ENCODE results near the gene SRGAP2C.
A peak's percentile ranks its signal among the peaks of the same experiment; 100 is the strongest.
"Not testable (repeated sequence)": the region's sequence is repeated elsewhere in the genome, so short reads cannot be mapped to it uniquely, and the experiment has no call there.

SRGAP2C gene

DNA sequence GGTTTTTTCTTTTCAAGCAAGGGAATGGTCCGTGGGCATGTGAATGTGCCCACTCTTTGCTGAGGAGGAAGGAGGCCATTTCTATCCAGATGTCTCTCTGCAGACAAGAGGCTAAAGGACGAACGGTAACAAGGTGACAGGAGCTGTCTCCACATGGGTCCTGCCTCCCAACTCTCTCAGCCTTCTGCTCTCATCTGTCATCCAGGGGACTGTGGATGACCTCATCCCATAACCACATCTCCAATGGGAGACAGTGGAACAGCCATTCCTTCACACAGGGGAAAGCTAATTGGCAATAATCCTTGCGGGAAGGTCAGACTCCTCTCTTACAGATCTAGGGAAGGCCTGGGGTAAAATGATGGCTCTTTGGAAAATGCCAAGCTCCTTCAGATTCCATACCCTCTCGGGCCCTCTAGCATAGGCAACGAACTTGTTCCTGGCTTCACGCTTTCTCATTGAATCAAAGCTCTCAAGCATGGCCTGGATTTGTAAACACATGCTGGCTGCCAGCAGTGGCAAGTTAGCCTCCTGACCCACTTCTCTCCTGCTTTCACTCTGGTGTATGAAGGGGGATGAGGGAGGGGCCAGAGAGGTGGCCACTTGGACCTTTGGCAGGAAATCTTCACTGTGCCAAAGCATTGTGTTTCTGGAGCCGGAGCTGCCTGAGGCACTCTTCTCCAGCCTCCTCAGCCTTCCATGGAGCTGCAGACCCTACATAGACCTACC is 201.0 kb downstream of the SRGAP2C start:
- not testable (repeated sequence) for DNase-seq

GRCh38 chr1:121386319-121386948 is 201.7 kb downstream of the SRGAP2C start:
- not testable (repeated sequence) for DNase-seq

DNA sequence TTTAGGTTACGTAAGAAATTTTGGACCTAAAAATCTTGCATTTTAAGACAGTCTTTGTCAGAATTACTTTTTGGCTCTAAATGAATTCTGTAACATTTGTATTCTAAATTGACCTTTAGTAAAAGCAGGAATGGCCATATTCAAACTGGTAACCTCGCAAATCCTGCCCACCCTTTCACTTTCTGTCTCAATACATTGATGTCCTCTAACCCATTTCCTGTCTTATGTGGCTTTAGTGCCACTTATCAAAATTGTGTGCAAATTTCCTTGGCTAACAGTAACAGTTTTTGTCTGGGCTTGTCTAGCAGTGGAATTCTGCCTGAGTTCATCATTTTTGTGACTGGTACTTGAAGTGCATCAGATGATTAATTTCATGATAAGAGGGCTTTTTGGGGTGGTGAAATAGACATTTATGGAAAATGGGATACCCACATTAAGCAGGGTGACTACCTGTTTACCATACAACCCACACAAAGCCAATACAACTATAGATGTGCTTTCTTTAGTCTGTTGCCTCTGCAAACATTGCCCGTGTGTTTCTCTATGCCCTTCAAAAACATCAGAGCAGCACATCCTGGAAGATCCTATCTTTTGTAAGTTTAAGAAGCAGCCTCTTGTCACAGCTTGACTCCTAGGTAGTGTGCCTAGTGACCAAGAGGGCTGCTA is 205.3 kb downstream of the SRGAP2C start:
- DNase-seq: not testable (repeated sequence)

DNA sequence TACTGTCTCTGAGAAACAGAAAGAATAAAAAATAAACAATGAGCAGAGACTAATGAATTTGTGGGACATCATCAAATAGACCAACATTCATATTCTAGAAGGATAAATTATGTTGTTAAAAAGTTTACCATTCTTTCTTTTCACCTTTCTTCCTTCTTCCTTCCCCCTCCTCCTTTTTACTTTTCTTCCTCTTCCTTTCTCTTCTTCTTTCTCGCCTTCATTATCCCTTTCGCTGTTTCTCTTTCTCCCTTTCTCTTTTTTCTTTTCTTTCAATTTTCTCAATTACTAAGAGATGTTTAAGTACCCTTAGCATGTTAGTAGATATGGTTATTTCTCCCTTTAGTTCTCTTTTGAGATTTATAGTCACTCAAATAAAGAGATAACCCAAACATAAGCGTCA is 207.4 kb downstream of the SRGAP2C start:
- not testable (repeated sequence) for DNase-seq

DNA sequence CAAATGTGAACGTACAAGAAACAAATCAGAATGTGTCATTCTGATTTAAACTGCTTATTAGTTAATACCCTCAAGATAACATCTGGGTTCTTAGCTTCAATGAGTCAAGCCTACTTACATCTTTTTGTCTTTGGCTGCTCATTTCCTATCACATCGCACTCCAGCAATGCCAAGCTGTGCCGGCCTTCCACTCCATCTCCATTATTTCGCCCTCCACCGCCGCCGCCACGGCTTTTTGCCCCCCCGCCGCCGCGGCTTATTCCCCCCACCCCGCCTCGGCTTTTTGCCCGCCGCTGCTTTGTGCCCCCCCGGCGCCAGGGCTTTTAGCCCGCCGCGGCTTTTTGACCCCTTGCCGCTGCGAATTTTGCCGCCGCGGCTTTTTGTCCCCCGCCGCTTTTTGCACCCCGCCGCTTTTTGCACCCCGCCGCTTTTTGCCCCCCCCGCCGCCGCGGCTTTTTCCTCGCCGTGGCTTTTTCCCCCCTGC is 211.0 kb downstream of the SRGAP2C start:
- DNase-seq: not testable (repeated sequence)

DNA sequence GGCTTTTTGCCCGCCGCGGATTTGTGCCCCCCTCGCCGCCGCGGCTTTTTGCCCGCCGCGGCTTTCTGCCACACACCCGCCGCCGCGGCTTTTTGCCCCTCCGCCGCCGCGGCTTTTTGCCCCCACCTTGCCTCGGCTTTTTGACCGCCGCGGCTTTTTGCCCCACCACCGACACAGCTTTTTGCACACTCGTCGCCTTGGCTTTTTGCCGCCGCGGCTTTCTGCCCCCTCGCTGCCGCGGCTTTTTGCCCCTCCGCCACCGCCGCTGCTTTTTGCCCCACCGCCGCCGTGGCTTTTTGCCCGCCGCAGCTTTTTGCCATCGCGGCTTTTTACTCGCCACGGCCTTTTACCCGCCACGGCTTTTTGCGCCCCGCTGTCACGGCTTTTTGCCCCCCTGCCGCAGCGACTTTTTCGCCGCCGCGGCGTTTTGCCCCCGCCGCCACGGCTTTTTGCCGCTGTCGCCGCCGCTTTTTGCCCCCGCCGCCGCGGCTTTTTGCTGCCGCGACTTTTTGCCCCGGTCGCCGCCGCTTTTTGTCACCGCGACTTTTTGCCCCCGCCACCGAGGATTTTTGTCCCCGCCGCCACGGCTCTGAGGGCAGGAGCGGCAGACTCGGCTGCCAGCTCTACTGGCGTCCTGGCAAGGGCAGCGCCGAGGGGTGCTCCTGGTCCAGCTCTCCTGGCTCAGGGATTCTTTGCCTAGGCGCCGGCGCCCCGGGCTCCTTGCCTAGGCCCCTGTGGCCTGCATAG is 211.7 kb downstream of the SRGAP2C start:
- DNase-seq: peak in 1 of 2 donors; percentile 4

- DNase-seq: not testable (repeated sequence)
Measured at GRCh38 chr1:121397101-121397500, 212.3 kb downstream of the SRGAP2C start.

DNA sequence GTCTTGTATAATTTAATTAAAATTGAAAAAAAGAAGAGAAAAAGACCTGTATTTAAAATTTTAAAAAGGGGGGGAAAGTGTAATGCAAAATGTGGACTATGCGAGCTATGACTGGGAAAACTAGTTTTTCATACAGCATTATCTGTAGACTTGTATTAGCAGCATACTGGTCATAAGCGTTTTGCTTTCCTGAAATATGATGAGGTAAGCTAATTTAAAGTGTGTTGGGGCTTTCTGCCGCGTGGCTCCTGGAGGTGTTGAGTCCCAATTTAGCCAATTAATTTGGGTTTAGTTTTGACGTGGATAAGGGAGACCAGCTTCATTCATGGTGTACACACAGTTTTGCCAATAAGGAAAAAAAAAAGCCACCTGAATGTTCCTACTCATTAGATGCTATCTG is 214.4 kb downstream of the SRGAP2C start:
- not testable (repeated sequence) for DNase-seq

DNA sequence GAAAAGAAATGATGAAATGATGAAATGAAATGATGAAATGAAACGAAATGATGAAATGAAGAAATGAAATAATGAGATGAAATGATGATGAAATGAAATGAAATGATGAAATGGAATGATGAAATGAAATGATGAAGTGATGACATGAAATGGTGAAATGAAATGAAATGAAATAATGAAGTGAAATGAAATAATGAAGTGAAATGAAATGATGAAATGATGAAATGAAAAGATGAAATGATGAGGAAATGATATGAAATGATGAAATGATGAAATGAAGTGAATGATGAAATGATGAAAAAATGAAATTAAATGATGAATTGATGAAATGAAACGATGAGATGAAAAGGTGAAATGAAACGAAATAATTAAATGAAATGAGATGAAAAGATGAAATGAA is 215.3 kb downstream of the SRGAP2C start:
- DNase-seq: peak in 1 of 2 donors; percentile 3

DNA sequence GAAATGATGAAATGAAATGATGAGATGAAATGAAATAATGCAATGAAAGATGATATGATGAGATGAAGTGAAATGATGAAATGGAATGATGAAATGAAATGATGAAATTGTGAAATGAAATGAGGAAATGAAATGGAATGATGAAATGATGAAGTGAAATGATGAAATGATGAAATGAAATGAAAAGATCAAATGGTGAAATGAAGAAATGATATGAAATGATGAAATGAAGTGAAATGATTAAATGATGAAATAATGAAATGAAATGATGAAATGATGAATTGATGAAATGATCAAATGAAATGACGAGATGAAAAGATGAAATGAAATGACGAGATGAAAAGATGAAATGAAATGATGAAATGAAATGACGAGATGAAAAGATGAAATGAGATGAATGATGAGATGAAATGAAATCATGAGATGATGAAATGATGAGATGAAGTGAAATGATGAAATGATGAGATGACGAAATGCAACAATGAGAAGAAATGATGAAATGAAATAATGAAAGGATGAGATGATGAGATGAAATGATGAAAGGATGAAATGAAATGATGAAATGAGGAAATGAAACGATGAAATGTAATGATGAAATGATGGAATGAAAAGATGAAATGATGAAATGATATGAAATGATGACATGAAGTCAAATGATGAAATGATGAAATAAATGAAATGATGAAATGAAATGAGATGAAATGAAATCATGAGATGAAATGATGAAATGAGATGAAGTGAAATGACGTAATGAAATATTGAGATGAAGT is 216.0 kb downstream of the SRGAP2C start:
- DNase-seq: peak in 1 of 2 donors; percentile 7

GRCh38 chr1:121401375-121401955 is 216.7 kb downstream of the SRGAP2C start:
- not testable (repeated sequence) for DNase-seq

GRCh38 chr1:121403254-121403653 is 218.5 kb downstream of the SRGAP2C start:
- DNase-seq: not testable (repeated sequence)

DNA sequence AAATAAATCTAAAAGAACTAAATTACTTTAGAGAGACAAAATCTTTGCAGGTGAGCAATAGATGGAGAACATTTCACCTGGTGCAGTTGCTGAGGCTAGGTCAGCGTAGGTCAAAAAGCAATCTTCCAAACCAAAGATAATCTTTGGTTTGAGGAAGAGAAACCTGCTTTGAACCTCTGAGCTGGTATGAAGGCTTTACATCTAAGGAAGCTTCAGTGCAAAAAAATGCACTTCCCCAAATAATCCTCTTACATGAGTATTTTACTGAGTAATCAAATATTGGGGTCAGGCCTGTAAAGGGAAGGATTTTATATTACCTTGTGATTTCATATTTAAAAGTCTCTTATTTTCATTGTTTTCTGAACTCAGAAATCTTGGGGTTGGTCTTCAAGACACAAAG is 223.6 kb downstream of the SRGAP2C start:
- peak; percentile 55 to 78 for DNase-seq

DNA sequence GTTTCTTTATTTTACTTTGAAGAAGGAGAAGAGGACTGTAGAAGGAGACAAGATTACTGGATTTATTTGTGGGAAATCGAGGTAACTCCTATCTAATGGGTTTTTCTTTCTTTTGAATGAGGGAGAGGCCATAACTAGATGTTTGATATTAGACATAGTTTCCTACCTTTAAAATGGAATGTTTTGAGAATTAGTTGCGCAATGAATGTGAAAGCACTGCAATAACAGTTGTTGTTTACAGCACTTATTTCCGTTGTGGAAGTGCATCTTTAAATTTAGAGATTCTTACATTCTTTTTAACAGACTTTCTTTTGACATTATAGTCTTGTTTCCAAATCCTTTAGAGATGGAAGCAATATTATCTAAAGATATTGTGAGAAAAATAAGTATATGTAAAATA is 229.0 kb downstream of the SRGAP2C start:
- DNase-seq: peak in 1 of 2 donors; percentile 9

GRCh38 chr1:121414905-121415304 is 230.1 kb downstream of the SRGAP2C start:
- no peak for DNase-seq

- DNase-seq: peak; percentile 7 to 18
Measured at GRCh38 chr1:121417325-121417923, 232.6 kb downstream of the SRGAP2C start.

DNA sequence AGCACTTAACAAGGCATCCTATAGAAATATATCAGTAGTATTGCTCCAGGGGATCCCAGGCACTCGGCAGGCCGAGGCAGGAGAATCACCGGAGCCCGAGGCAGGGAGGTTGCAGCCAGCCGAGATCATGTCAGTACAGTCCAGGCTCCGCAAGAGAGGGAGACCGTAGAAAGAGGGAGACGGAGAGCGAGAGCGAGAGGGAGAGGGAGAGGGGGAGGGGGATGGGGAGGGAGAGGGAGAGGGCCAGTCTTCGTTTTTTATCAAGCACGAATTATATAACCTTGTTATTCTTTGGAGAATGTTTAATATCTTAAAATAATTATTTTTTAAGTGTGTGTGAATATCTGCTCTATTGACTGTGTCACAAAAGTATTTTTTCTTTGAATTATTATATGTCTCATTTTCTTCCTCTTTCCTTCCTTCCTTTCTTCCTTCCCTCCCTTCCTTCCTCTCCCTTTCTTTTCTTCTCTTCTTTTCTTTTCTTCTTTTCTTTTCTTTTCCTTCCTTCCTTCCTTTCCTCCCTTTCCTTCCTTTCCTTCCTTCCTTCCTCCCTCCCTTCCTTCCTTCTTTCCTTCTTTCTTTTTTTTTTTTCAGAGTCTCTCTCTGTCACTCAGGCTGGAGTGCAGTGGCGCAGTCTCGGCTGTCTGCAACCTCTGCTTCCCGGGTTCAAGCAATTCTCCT is 233.7 kb downstream of the SRGAP2C start:
- no peak for DNase-seq

DNA sequence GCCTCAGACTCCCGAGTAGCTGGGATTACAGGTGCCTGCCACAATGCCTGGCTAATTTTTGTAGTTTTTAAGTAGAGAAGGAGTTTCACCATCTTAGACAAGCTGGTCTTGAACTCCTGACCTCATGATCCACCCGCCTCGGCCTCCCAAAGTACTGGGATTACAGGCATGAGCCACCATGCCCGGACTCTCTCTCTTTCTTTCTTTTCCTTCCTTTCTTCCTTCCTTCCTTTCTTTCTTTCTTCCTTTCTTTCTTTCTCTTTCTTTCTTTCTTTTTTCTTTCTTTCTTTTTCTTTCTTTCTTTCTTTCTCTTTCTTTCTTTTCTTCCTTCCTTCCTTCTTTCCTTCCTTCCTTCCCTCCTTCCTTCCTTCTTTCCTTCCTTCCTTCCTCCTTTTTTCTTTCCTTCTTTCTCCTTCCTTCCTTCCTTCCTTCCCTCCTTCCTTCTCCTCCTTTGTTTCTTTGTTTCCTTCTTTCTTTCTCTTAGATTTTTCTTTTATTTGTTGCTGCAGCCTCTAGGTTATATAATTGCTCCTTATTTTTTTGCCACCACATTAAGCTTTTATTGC is 234.4 kb downstream of the SRGAP2C start:
- not testable (repeated sequence) for DNase-seq

- DNase-seq: peak; percentile 22 to 71
Measured at GRCh38 chr1:121421490-121421889, 236.7 kb downstream of the SRGAP2C start.

- not testable (repeated sequence) for DNase-seq
Measured at GRCh38 chr1:121423956-121424355, 239.2 kb downstream of the SRGAP2C start.

Data from inflammatory macrophage (primary cell).